RWPE2 (cell line): ENCODE results near the gene KXD1.
A peak's percentile ranks its signal among the peaks of the same experiment; 100 is the strongest.

Experiments
- ATAC-seq: fragments of 200-7000 bp; cut with Tn5 transposase; 3 replicates; pipeline ENCODE4 v1.9.1; 2021; ENCODE audit warnings: low read depth
- DNase-seq: peaks from one replicate; pipeline ENCODE4 v3.0.0-alpha.2; 2020; ENCODE audit warnings: low spot score
- H3K27ac ChIP-seq: fragments of 450-650 bp; 2 replicates; pipeline ENCODE4 v1.5.1; 2017; ENCODE audit warnings: mild to moderate bottlenecking; ENCODE audit not compliant: poor library complexity, severe bottlenecking
- H3K27me3 ChIP-seq: fragments of 250-450 bp; sonication (Bioruptor Pico); 2 replicates; pipeline ENCODE4 v1.5.1; 2021; ENCODE audit warnings: mild to moderate bottlenecking, moderate library complexity; ENCODE audit not compliant: insufficient read depth, poor library complexity, severe bottlenecking
- H3K36me3 ChIP-seq: fragments of 250-450 bp; sonication (Bioruptor Pico); 2 replicates; pipeline ENCODE4 v1.5.1; 2020; ENCODE audit warnings: low read depth, mild to moderate bottlenecking, moderate library complexity
- H3K4me1 ChIP-seq: fragments of 250-450 bp; sonication (Bioruptor Pico); 2 replicates; pipeline ENCODE4 v1.5.1; 2021; ENCODE audit warnings: mild to moderate bottlenecking, moderate library complexity; ENCODE audit not compliant: insufficient read depth, poor library complexity, severe bottlenecking
- H3K4me3 ChIP-seq: fragments of 250-450 bp; sonication (Bioruptor Pico); 2 replicates; pipeline ENCODE4 v1.5.1; 2021; ENCODE audit warnings: mild to moderate bottlenecking, moderate library complexity; ENCODE audit not compliant: severe bottlenecking
- H3K9me3 ChIP-seq: fragments of 250-450 bp; sonication (Bioruptor Pico); 2 replicates; pipeline ENCODE4 v1.5.1; 2021; ENCODE audit warnings: mild to moderate bottlenecking, moderate library complexity; ENCODE audit not compliant: severe bottlenecking
- CTCF ChIP-seq: fragments of 450-650 bp; IDR thresholded peaks from one replicate; pipeline ENCODE4 v1.5.1; 2017; ENCODE audit warnings: mild to moderate bottlenecking, moderate library complexity; ENCODE audit not compliant: poor library complexity, severe bottlenecking

KXD1 gene

GRCh38 chr19:18577365-18577914, 19.8 kb downstream of the KXD1 start:
- Histone ChIP-seq H3K27ac (no peak overlapping the region), H3K27me3 (no peaks in the 10 kb centered on the region), H3K4me3 (no peak overlapping the region), H3K36me3 (peaks cover 45% of the 10 kb centered on the region), H3K9me3 (no peaks in the 10 kb centered on the region), H3K4me1 (peaks cover 6% of the 10 kb centered on the region)
- no peak for DNase-seq
- no peak for TF ChIP-seq CTCF
- ATAC-seq = no peak

- DNase-seq = no peak
- no peak for ATAC-seq
- H3K27me3 ChIP-seq = no peaks in the 10 kb centered on the region
- no peaks in the 10 kb centered on the region for H3K4me1 ChIP-seq
- no peaks in the 10 kb centered on the region for H3K9me3 ChIP-seq
- TF ChIP-seq CTCF = no peak
- H3K36me3 ChIP-seq = peaks cover 18% of the 10 kb centered on the region
- no peak overlapping the region for H3K27ac ChIP-seq
- no peak overlapping the region for H3K4me3 ChIP-seq
Measured at GRCh38 chr19:18580311-18580710, 22.6 kb downstream of the KXD1 start.

- Histone ChIP-seq H3K4me1 (peaks cover 5% of the 10 kb centered on the region), H3K36me3 (peaks cover 7% of the 10 kb centered on the region; the same call in 1 of the 2 replicates), H3K9me3 (no peaks in the 10 kb centered on the region), H3K27me3 (no peaks in the 10 kb centered on the region), H3K27ac (no peak overlapping the region), H3K4me3 (no peak overlapping the region)
- ATAC-seq = no peak
- no peak for DNase-seq
- TF ChIP-seq CTCF = no peak
Measured at GRCh38 chr19:18586306-18586705, 28.6 kb downstream of the KXD1 start.

GRCh38 chr19:18587561-18587960, 29.9 kb downstream of the KXD1 start:
- Histone ChIP-seq H3K27me3 (no peaks in the 10 kb centered on the region), H3K9me3 (no peaks in the 10 kb centered on the region), H3K36me3 (peaks cover 8% of the 10 kb centered on the region; the same call in 1 of the 2 replicates), H3K4me1 (peaks cover 5% of the 10 kb centered on the region), H3K27ac (peak overlapping the region; percentile 79), H3K4me3 (no peak overlapping the region)
- DNase-seq = no peak
- no peak for ATAC-seq
- no peak for TF ChIP-seq CTCF

- DNase-seq (no peak), ATAC-seq (no peak; the same call in 2 of the 3 replicates)
- H3K36me3 ChIP-seq = peaks cover 8% of the 10 kb centered on the region; the same call in 1 of the 2 replicates
- peak overlapping the region; percentile 79 for H3K27ac ChIP-seq
- no peaks in the 10 kb centered on the region for H3K27me3 ChIP-seq
- peaks cover 5% of the 10 kb centered on the region for H3K4me1 ChIP-seq
- H3K4me3 ChIP-seq = peak overlapping the region; percentile 63
- no peak for TF ChIP-seq CTCF
- H3K9me3 ChIP-seq = no peaks in the 10 kb centered on the region
Measured at GRCh38 chr19:18587962-18588610, 30.4 kb downstream of the KXD1 start.
